IMR-90 (cell line): ENCODE data around the gene MOB3B.

Source experiments
- BHLHE40 ChIP-seq: fragments of 150-350 bp; IDR thresholded peaks from 2 replicates; pipeline ENCODE4 v1.6.1; 2016; ENCODE audit warnings: mild to moderate bottlenecking, low read depth, low read length
- CEBPB ChIP-seq: IDR thresholded peaks from 2 replicates; pipeline ENCODE4 v1.6.1; 2012; ENCODE audit warnings: low read depth, low read length, improper control_type of control experiment
- CHD1 ChIP-seq: IDR thresholded peaks from 2 replicates; pipeline ENCODE4 v1.6.1; 2012; ENCODE audit warnings: low read depth, low read length, improper control_type of control experiment
- MAFK ChIP-seq: IDR thresholded peaks from 2 replicates; pipeline ENCODE4 v1.6.1; 2012; ENCODE audit warnings: low read depth, low read length, improper control_type of control experiment
- MXI1 ChIP-seq: IDR thresholded peaks from 2 replicates; pipeline ENCODE4 v1.6.1; 2012; ENCODE audit warnings: low read depth, mild to moderate bottlenecking, low read length, moderate library complexity, borderline replicate concordance
- POLR2A ChIP-seq: IDR thresholded peaks from 2 replicates; pipeline ENCODE4 v1.6.1; 2012; ENCODE audit warnings: mild to moderate bottlenecking, low read depth, low read length
- RAD21 ChIP-seq: IDR thresholded peaks from 2 replicates; pipeline ENCODE4 v1.6.1; 2012; ENCODE audit warnings: low read length, improper control_type of control experiment
- RCOR1 ChIP-seq: IDR thresholded peaks from 2 replicates; pipeline ENCODE4 v1.6.1; 2012; ENCODE audit warnings: mild to moderate bottlenecking, low read length, improper control_type of control experiment; ENCODE audit not compliant: insufficient replicate concordance
- RFX5 ChIP-seq: IDR thresholded peaks from 2 replicates; pipeline ENCODE4 v1.8.0; 2012; ENCODE audit warnings: low read depth, mild to moderate bottlenecking, low read length, moderate library complexity
- SMC3 ChIP-seq: fragments of 150-350 bp; IDR thresholded peaks from 2 replicates; pipeline ENCODE4 v1.6.1; 2016; ENCODE audit warnings: low read depth, mild to moderate bottlenecking, antibody characterized with exemption, low read length, moderate library complexity
- TF ChIP-seq, protein P1 (sequence below): conservative IDR thresholded peaks from 2 replicates; pipeline ENCODE4 v1.5.1; 2012; ENCODE audit warnings: mild to moderate bottlenecking, low read depth, low read length, improper control_type of control experiment
- TF ChIP-seq, protein P2 (sequence below): fragments of 150-350 bp; IDR thresholded peaks from 2 replicates; pipeline ENCODE4 v1.6.1; 2017; ENCODE audit warnings: mild to moderate bottlenecking, antibody characterized with exemption, low read length, low read depth
- TF ChIP-seq, protein P3 (sequence below): fragments of 150-350 bp; IDR thresholded peaks from 2 replicates; pipeline ENCODE4 v1.6.1; 2016; ENCODE audit warnings: low read depth, mild to moderate bottlenecking, low read length, moderate library complexity, borderline replicate concordance

DNA sequence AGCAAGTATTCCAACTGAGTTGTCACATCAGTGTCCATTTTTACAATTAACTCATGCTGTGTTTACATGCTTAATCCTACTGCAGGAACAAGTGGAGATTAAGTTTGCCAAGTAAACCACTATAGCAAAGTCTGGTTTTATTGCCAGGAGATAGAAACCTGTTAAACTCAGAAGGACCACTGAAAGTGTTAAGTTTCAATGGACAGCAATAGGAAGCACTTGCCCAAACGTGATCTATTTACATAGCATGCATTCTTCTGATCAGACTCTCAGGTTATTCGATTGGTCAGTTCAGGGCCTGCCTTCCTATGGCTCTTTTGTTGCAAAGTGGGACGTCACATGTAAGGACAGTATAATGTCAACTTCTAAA, 33.5 kb downstream of the MOB3B start:
- TF ChIP-seq SMC3 (no peak), BHLHE40 (no peak), RAD21 (no peak), POLR2A (no peak), MXI1 (no peak), CHD1 (no peak), MAFK (no peak), CEBPB (no peak), RFX5 (no peak), RCOR1 (no peak)
- TF ChIP-seq, protein P1, sequence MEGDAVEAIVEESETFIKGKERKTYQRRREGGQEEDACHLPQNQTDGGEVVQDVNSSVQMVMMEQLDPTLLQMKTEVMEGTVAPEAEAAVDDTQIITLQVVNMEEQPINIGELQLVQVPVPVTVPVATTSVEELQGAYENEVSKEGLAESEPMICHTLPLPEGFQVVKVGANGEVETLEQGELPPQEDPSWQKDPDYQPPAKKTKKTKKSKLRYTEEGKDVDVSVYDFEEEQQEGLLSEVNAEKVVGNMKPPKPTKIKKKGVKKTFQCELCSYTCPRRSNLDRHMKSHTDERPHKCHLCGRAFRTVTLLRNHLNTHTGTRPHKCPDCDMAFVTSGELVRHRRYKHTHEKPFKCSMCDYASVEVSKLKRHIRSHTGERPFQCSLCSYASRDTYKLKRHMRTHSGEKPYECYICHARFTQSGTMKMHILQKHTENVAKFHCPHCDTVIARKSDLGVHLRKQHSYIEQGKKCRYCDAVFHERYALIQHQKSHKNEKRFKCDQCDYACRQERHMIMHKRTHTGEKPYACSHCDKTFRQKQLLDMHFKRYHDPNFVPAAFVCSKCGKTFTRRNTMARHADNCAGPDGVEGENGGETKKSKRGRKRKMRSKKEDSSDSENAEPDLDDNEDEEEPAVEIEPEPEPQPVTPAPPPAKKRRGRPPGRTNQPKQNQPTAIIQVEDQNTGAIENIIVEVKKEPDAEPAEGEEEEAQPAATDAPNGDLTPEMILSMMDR = no peak
- TF ChIP-seq, protein P2, sequence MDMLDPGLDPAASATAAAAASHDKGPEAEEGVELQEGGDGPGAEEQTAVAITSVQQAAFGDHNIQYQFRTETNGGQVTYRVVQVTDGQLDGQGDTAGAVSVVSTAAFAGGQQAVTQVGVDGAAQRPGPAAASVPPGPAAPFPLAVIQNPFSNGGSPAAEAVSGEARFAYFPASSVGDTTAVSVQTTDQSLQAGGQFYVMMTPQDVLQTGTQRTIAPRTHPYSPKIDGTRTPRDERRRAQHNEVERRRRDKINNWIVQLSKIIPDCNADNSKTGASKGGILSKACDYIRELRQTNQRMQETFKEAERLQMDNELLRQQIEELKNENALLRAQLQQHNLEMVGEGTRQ = no peak
- TF ChIP-seq, protein P3, sequence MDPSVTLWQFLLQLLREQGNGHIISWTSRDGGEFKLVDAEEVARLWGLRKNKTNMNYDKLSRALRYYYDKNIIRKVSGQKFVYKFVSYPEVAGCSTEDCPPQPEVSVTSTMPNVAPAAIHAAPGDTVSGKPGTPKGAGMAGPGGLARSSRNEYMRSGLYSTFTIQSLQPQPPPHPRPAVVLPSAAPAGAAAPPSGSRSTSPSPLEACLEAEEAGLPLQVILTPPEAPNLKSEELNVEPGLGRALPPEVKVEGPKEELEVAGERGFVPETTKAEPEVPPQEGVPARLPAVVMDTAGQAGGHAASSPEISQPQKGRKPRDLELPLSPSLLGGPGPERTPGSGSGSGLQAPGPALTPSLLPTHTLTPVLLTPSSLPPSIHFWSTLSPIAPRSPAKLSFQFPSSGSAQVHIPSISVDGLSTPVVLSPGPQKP = no peak
